Measurements from ENCODE around the gene STK36.

The STK36 gene

DNA sequence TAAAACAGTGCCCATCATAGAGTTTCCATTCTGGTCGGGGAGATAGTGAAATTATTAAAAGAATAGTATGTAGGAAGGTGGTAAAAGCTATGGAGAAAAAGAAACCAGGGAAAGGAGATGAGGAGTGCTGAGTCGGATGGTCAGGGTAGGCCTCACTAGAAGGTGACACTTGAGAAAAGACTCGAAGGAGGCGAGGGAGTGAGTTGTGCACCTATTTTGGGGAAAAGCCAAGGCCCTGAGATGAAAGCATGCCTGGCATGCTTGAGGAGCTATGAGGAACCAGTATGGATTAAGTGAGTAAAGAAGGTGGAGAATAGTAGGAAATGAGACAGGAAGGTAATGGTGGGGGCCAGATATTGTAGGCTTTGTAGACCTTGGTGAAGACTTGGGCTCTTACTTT, 31.5 kb downstream of the STK36 start:
- H3K36me3 ChIP-seq (ENCODE audit: control insufficient read depth, insufficient read depth, low read length): peaks cover 3% of the 10 kb centered on the region
- no peaks in the 10 kb centered on the region for H3K27me3 ChIP-seq (replicated peaks; ENCODE audit: control insufficient read depth, insufficient read depth, low read length)
- DNase-seq (ENCODE audit: extremely low read depth, insufficient read length): no peak
- H3K4me3 ChIP-seq (replicated peaks; ENCODE audit: low read depth, low read length): no peak overlapping the region
- TF ChIP-seq, protein P1, sequence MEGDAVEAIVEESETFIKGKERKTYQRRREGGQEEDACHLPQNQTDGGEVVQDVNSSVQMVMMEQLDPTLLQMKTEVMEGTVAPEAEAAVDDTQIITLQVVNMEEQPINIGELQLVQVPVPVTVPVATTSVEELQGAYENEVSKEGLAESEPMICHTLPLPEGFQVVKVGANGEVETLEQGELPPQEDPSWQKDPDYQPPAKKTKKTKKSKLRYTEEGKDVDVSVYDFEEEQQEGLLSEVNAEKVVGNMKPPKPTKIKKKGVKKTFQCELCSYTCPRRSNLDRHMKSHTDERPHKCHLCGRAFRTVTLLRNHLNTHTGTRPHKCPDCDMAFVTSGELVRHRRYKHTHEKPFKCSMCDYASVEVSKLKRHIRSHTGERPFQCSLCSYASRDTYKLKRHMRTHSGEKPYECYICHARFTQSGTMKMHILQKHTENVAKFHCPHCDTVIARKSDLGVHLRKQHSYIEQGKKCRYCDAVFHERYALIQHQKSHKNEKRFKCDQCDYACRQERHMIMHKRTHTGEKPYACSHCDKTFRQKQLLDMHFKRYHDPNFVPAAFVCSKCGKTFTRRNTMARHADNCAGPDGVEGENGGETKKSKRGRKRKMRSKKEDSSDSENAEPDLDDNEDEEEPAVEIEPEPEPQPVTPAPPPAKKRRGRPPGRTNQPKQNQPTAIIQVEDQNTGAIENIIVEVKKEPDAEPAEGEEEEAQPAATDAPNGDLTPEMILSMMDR (IDR thresholded peaks at IDR 0.05; ENCODE audit: insufficient read depth, low read length, poor library complexity, severe bottlenecking): no peak

DNA sequence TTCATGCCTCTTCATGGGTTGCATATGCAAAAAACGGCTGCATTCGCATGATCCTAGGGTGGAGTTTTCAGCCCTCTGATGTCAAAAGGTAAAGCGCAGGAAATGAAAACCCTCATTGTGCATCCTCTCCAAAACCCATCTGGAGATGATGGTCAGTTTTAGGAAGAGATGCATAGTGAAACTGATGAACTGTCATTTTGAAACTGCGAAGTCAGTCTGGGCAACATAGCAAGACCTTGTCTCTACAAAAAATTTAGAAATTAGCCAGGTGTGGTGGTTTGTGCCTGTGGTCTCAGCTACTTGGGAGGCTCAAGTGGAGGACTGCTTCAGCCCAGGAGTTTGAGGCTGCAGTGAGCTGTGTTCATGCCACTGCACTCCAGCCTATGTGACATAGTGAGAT, 36.2 kb downstream of the STK36 start:
- Histone ChIP-seq H3K36me3 (ENCODE audit: control insufficient read depth, insufficient read depth, low read length) (no peaks in the 10 kb centered on the region), H3K27me3 (replicated peaks; ENCODE audit: control insufficient read depth, insufficient read depth, low read length) (no peaks in the 10 kb centered on the region), H3K4me3 (replicated peaks; ENCODE audit: low read depth, low read length) (no peak overlapping the region)
- TF ChIP-seq, protein P1 (IDR thresholded peaks at IDR 0.05; ENCODE audit: insufficient read depth, low read length, poor library complexity, severe bottlenecking): no peak
- peak; percentile 80 for DNase-seq (ENCODE audit: extremely low read depth, insufficient read length)

DNA sequence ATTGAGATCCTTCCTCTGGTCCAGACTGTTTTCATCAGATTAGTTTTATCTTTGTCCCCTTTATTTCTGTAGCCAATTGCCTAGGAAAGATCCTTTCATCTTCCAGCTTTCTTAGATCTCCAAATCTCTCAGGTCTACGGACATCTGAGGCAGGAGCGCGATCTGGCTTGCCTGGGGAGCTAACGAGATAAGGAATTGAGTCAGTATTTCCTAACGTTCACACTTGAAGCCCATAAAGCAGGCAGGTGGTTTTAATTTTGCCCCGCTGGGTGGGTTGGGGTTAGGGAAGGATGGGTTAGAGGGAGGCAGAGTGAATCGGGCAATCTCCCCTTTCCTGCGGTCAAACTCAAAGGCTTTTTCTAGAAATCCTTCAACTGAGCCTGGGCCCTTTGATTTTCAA, 38.0 kb downstream of the STK36 start:
- no peak for DNase-seq (ENCODE audit: extremely low read depth, insufficient read length)
- Histone ChIP-seq H3K4me3 (replicated peaks; ENCODE audit: low read depth, low read length) (no peak overlapping the region), H3K27me3 (replicated peaks; ENCODE audit: control insufficient read depth, insufficient read depth, low read length) (no peaks in the 10 kb centered on the region), H3K36me3 (ENCODE audit: control insufficient read depth, insufficient read depth, low read length) (no peaks in the 10 kb centered on the region)
- TF ChIP-seq, protein P1 (IDR thresholded peaks at IDR 0.05; ENCODE audit: insufficient read depth, low read length, poor library complexity, severe bottlenecking): no peak

DNA sequence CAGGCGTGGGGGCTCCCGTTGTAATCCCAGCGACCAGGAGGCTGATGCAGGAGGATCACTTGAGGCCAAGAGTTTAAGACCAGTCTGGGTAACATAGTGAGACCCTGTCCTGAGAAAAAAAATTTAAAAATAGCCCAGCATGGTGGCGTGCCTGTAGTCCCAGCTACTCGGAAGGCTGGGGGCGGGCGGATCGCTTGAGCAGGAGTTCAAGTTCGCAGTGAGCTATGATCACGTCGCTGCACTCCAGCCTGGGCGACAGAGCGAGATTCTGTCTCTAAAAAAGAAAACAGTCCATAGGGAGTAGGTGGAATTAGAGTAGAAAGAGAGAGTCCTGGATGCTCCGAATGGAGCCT, 38.4 kb downstream of the STK36 start:
- TF ChIP-seq, protein P1 (IDR thresholded peaks at IDR 0.05; ENCODE audit: insufficient read depth, low read length, poor library complexity, severe bottlenecking): no peak
- no peak for DNase-seq (ENCODE audit: extremely low read depth, insufficient read length)
- no peak overlapping the region for H3K4me3 ChIP-seq (replicated peaks; ENCODE audit: low read depth, low read length)
- H3K27me3 ChIP-seq (replicated peaks; ENCODE audit: control insufficient read depth, insufficient read depth, low read length): no peaks in the 10 kb centered on the region
- H3K36me3 ChIP-seq (ENCODE audit: control insufficient read depth, insufficient read depth, low read length): no peaks in the 10 kb centered on the region

DNA sequence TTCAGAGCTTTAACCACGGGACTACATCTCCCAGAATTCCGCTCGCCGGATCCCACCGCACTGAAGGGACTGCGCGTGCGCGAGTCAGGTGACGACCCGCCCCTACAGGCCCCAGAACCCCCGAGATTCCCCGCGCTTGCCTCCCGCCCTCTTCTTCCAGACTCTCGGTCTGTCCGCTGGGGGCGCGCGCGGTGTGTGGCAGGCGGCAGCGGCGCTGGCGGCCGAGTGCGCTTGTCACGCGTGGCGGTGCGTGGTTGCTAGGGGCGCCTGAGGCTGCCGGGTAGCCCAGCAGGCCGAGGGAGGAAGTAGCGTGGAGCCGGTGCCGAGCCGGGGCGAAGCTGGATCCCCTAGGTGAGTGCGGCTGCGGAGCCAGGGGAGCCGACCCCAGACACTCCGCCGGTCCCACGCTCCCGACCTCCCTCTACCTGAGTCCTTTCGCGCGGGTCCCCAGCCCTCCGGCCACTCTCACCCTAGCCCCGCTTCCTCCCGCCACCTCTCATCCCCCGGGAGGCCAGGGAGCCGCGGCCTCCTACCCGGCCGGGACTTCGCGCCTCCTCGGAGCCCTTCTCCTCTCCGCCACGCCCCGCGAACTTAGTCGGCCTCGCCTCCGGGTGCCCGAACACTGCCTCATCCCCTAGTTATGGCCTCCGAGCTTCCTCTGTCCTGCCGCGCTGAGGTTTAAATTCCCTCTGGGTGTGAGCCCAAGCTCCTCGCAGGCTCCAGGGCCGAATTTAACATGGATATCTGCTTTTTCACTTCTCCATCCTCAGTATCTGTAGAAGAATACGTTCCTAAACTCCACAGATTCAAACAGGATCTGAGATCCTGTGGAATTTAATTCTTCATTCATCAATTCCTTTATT, 39.0 kb downstream of the STK36 start, which contains the start of gene TTLL4:
Gene TTLL4 (plus strand): TSS at position 149 of the 863 bp plus-strand sequence. CDS start 26,842 bp downstream, outside the sequence.
- Histone ChIP-seq H3K27me3 (replicated peaks; ENCODE audit: control insufficient read depth, insufficient read depth, low read length) (no peaks in the 10 kb centered on the region), H3K4me3 (replicated peaks; ENCODE audit: low read depth, low read length) (peak within 1 kb of the TSS; percentile 92), H3K36me3 (ENCODE audit: control insufficient read depth, insufficient read depth, low read length) (no peaks in the 10 kb centered on the region)
- TF ChIP-seq, protein P1 (IDR thresholded peaks at IDR 0.05; ENCODE audit: insufficient read depth, low read length, poor library complexity, severe bottlenecking): peak; percentile 76
- peak; percentile 97 for DNase-seq (ENCODE audit: extremely low read depth, insufficient read length)
